Urinary bladder (tissue), 4 donors: ENCODE data around the gene PGC. TPM values are rescaled to one million over a fixed set of nuclear protein-coding genes. Genes with fewer than 3 reads are reported as not detected.

ENCODE experiments used
- DNase-seq: peaks from one replicate; pipeline ENCODE4 v3.0.0-alpha.2; 2015; ENCODE audit errors: extremely low spot score
- H3K27ac ChIP-seq: one replicate; pipeline ENCODE4 v1.5.1; 2013; ENCODE audit warnings: low read depth, mild to moderate bottlenecking, moderate library complexity
- H3K36me3 ChIP-seq: one replicate; pipeline ENCODE4 v1.6.1; 2013; ENCODE audit warnings: mild to moderate bottlenecking, moderate library complexity; ENCODE audit not compliant: insufficient read depth
- H3K4me1 ChIP-seq: one replicate; pipeline ENCODE4 v1.6.1; 2013; ENCODE audit warnings: mild to moderate bottlenecking, moderate library complexity; ENCODE audit not compliant: insufficient read depth
- H3K4me3 ChIP-seq: one replicate; pipeline ENCODE4 v1.5.1; 2013; ENCODE audit warnings: low read depth, low read length
- WGBS: extraction: QIAGEN DNeasy Blood & Tissue Kit; methylation state at CpG from one replicate; pipeline ENCODE4 v1.1.7; 2013; 5-methylcytosine and 5-hydroxymethylcytosine counted together
- polyA plus RNA-seq: library from polyadenylated mRNA; stranded (reverse); fragments of 200-250 nt; gene quantifications from one replicate; pipeline ENCODE4 v1.2.3, GENCODE V29; 2013
- total RNA-seq: library from RNA; depleted of rRNA; stranded (reverse); fragments of >200 nt; gene quantifications from one replicate; pipeline ENCODE4 v1.2.3, GENCODE V29; 2014
- donor health status: healthy with polysubstance abuse.
- donor health status: healthy.

PGC gene
- total and polyA plus RNA-seq, 2 donors, result not detected

DNA sequence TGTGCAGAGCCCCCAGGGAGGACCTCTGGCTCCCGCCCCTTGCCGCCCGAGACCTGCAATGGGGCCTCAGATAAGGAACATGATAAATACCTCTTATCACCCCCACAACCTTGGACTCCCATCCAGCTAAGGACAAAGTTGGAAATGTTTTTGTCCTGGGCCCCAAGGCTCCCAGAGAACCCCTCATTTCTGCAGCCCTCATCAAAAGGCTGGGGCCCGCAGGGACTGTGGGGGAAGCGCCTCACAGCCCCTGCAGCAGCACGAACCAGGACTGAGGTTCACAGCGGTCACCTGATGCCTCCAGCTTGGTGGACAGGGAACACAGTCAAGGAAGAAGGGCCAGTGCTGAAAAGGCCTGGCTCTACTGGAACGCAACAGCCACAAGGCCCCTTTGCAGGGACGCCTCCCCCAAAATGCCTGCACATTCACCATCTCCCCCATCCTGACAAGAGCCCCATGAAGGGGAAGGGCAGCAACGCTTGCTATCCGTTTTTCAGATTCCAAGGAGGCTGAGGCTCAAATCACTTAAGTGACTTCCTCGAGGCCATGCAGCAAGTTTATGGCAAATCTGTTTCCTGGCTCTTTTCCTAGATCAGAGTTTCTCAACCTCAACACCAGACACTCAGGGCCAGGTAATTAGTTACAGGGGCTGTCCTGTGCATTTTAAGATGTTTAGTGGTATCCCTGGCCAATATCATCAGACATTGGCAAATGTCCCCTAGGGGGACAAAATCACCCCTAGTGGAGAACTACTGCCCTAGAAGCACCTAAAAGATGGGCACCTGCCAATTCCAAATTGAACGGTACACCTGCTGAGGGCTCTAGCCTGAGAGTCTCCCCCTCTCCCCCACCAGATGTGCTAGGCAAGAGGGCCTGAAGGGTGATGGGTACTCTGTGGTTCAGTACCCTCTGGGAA, 22.4 kb downstream of the PGC start:
- no peak overlapping the region for H3K27ac ChIP-seq
- H3K4me3 ChIP-seq, result no peak overlapping the region
- WGBS, result 80% methylated on average over 13 of the region's 13 CpGs
- H3K4me1 ChIP-seq, result no peaks in the 10 kb centered on the region
- DNase-seq, result no peak
- no peaks in the 10 kb centered on the region for H3K36me3 ChIP-seq

DNA sequence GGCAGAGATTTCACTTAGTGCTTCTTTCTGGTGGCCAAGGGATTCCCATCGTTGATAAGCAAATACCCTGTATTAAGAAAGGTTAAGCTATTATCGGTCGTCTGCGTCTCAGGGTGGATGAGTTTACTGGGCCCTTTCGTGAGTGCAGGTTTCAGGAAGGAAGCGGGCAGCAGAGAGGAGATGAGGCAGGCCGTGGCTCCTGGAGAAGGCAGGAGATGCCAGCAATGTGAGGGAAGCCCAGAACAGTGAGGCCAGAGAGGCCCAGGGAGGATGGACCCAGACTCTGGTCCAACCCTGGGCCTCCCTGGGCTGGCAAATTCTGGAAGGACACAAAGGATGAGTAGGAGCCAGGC, 23.0 kb downstream of the PGC start:
- H3K4me1 ChIP-seq, result no peaks in the 10 kb centered on the region
- no peak overlapping the region for H3K4me3 ChIP-seq
- 46% methylated on average over 7 of the region's 7 CpGs for WGBS

DNA sequence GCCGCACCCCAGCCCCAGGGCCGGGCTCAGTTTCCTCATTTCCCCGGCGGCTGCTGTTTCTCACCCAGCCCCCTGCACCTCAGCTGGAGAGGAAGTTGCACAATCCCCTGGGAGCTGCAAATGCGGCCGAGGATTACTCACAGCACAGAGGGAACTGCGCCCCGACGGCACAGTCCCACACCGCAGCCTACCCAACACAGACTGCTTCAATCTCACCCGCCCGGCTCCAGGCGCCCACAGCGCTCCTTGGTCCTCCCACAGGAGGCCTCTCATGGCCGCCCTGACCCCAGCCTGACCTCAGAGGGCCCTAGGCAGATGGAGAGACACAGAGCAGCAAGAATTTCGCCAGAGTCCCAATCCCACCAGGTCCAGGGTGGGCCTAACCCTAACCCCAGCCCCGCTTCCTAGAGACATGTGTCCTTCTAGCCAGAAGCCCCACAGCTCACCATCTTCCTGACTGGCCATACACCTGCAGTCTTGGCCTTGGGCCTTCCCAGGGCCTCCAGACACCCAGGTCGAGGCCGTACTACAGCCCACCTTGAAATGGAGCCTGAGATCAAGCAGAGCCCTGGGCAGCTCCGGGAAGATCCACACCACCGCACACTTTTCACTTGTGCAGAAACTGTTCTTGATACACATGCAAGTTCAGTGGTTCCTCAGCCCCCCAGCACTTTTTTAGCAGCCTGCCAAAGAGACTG, 23.5 kb downstream of the PGC start:
- no peaks in the 10 kb centered on the region for H3K4me1 ChIP-seq
- DNase-seq, result no peak
- H3K4me3 ChIP-seq, result no peak overlapping the region
- H3K36me3 ChIP-seq, result no peaks in the 10 kb centered on the region
- H3K27ac ChIP-seq, result peak overlapping the region; percentile 64
- 60% methylated on average over 21 of the region's 21 CpGs for WGBS

More for the DNA sequence above, 23.0 kb downstream of the PGC start:
- no peak for DNase-seq
- Histone ChIP-seq H3K27ac (no peak overlapping the region), H3K36me3 (no peaks in the 10 kb centered on the region)

DNA sequence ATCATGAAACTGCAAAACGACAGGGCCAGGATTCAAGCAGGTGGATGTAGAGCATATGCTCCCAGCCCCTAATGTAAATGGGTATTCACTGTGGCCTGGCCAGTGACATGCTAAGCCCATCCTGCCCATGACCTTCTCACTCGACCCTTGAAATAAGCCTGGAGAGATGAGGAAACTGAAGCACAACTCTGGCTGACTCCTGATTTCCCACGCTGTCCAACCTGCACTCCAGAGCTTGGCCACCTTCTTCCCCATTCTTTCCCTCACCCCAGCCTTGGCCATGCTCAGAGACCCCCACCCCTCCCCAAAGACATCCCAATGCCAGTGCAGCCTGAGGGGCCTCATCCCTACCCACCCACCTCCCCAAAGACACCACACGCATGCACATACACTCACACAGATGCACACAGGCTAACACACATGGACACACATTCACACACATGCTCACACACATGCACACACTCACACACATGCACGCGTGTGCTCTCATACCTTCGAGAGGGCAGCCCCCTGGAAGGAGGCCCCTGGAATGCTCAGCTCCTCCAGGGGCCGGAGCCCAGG, 24.1 kb downstream of the PGC start:
- no peak for DNase-seq
- H3K36me3 ChIP-seq, result no peaks in the 10 kb centered on the region
- no peak overlapping the region for H3K4me3 ChIP-seq
- 64% methylated on average over 8 of the region's 8 CpGs for WGBS
- no peaks in the 10 kb centered on the region for H3K4me1 ChIP-seq
- no peak overlapping the region for H3K27ac ChIP-seq

DNA sequence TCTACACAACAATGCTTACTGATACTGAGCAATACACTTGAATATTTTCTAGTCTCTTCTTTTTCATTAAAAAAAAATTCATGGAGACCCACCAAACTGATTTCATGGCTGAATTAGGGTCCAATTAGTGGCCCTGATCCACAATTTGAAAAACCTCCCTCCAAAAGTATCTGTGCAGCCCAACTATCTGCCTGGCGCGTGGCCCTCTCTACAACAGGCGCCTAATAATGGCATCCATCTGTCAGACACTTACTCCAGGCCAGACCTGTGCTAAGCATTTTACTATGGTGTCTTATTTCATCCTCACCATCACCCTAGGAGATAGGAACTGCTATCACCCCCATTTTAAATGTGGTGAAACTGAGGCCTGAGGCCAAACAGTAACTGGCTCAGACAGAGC, 25.8 kb downstream of the PGC start:
- Histone ChIP-seq H3K36me3 (no peaks in the 10 kb centered on the region), H3K4me1 (no peaks in the 10 kb centered on the region), H3K27ac (no peak overlapping the region), H3K4me3 (no peak overlapping the region)
- DNase-seq, result no peak
- WGBS, result 93% methylated on average over 3 of the region's 3 CpGs

DNA sequence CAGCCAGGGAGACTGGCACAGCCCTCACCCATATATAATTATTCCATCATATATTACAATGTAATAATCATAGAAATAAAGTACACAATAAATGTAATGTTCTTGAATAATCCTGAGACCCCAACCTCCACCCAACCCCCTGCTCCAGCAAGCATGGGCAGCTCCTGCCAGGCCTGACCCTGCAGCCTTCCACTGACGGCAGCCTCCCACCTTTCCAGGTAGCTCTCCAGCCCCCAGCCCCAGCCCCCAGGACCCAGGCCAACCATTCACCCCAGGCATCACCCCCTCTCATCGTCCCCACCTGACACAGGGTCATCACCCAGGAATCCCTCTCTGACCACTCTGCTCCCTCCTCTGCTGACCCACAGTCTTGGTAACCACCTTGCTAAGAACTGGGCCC, 26.4 kb downstream of the PGC start:
- DNase-seq, result no peak
- 86% methylated on average over 2 of the region's 2 CpGs for WGBS
- Histone ChIP-seq H3K27ac (no peak overlapping the region), H3K4me3 (no peak overlapping the region), H3K36me3 (no peaks in the 10 kb centered on the region), H3K4me1 (no peaks in the 10 kb centered on the region)

DNA sequence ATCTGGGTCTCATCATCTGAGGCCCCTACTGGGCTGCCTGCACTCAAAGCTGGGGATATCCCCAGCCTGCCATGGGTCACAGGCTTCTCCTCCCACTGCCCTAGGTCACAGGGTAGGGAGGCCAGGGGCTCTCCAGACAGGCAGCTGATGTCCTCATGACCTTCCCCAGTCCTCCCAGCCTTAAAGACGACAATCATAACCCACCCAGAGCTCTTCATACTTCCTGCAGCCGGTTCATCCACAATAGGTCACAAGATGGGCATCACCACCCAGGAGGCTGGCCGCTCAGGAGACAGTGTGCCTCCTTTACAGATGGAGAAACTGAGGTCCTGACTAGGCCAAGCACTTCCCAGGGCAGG, 27.0 kb downstream of the PGC start:
- WGBS, result 89% methylated on average over 3 of the region's 3 CpGs
- Histone ChIP-seq H3K36me3 (no peaks in the 10 kb centered on the region), H3K4me3 (no peak overlapping the region), H3K27ac (no peak overlapping the region), H3K4me1 (no peaks in the 10 kb centered on the region)
- no peak for DNase-seq

DNA sequence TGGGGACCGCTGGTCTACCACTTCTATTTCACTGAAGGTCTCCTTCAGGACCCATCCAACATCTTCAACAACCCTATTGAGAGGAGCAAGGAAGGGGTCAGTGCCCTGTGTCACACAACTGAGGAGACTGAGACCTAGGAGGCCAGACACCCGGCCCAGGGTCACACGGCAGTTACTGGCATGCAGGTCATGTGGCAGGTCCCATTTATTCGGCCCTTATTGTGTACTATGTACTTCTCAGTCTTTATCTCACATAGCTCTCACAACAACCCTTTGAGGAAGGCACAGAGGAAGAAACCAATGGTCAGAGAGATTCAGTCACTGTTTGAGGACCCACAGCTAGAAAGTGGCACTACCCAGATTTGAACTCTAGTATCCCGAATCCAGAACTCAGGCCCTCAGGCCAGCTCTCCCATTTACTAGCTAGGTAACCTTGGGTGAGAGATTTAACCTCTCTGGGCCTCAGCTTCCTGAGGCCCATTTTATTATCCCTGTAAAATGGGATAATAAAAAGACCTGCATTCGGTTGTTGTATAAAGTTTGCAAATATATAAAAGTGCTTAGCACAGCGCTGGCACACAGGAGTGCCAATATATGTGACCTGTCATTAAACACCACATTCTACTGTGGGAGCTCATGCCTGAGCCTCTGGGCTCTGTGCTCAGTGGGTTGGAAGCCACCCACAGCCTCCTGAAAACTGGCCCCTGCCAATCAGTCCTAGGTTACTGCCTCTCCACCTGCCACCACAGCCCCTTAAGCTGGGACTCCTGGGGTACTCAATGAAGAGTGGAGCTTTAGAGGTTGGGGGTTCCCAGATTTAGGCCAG, 27.5 kb downstream of the PGC start:
- no peak overlapping the region for H3K27ac ChIP-seq
- H3K36me3 ChIP-seq, result no peaks in the 10 kb centered on the region
- DNase-seq, result no peak
- WGBS, result 90% methylated on average over 7 of the region's 7 CpGs
- no peak overlapping the region for H3K4me3 ChIP-seq
- H3K4me1 ChIP-seq, result no peaks in the 10 kb centered on the region

DNA sequence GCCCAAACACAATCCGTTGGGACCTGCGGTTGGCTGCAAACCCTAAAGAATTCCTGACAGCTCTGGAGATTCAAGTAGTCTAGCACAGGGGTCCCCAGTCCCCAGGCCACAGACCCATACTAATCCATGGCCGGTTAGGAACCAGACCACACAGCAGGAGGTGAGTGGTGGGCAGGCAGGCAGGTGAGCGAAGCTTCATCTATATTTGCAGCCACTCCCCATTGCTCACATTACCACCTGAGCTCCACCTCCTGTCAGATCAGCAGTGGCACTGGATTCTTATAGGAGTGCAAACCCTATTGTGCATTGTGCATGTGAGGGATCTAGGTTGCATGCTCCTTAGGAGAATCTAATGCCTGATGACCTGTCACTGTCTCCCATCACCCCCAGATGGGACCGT, 28.4 kb downstream of the PGC start:
- no peak for DNase-seq
- Histone ChIP-seq H3K4me3 (no peak overlapping the region), H3K4me1 (no peaks in the 10 kb centered on the region), H3K36me3 (no peaks in the 10 kb centered on the region), H3K27ac (no peak overlapping the region)
- 86% methylated on average over 5 of the region's 5 CpGs for WGBS

DNA sequence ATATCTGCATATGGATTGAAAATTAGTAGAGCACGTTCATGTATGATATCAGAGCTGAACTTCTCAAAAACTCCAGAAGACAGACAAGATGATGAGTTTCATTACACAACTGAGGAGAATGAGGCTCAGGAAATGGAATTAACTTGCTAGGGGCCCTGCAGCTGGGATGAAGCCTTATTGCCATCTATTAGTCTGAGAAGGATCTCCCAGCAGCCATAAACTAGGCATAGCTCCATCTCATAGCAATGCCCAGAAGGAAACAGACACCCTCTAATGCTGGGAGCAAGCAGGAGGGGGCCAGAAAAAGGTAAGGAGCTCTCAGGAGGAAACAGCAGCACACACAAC, 29.8 kb downstream of the PGC start:
- no peak overlapping the region for H3K4me3 ChIP-seq
- H3K36me3 ChIP-seq, result no peaks in the 10 kb centered on the region
- WGBS, result 88% methylated on average over 1 of the region's 1 CpG
- no peak overlapping the region for H3K27ac ChIP-seq
- no peaks in the 10 kb centered on the region for H3K4me1 ChIP-seq
- no peak for DNase-seq

DNA sequence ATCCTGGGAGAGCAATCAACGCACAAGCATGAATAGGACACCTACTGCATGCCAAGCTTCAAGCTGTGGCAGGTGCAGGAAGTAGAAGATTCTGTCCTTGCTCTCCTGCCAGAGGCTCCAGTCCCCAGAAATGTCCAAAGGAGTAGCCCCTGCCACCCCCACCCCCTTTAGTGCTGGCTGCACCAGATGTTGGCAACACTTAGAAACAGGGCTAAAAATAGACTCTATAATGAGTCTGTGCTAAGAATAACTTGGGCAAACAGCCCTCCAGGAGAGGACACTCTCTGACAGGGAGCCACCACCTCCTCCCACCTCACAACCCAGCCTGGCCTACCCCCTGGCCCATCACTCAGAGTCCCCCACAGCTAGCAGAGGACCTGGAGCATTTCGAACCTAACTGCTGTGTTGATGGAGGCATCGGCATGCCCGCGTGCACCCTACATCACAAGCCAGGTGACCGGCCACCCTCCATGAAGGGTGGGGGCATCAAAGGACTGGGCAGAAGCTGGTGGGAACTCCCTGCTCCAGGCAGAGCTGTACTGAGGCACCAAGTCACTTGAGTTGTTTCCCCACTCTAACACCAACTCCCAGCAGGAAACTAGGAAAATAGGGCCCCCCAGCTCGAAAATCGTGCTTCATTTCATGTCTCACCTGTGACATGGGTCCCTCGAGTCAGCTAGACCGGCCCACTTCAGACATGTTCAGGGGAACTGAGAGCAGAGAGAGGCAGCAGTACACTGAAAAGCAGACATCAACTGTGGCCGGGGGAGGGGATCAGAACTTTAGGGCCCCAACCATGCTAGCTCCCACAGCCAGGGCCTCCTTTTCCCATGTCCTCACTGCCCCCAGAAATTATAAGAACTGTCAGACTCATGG, 30.4 kb downstream of the PGC start:
- DNase-seq, result no peak
- Histone ChIP-seq H3K36me3 (no peaks in the 10 kb centered on the region), H3K4me3 (no peak overlapping the region), H3K27ac (no peak overlapping the region), H3K4me1 (no peaks in the 10 kb centered on the region)
- WGBS, result 85% methylated on average over 11 of the region's 11 CpGs

DNA sequence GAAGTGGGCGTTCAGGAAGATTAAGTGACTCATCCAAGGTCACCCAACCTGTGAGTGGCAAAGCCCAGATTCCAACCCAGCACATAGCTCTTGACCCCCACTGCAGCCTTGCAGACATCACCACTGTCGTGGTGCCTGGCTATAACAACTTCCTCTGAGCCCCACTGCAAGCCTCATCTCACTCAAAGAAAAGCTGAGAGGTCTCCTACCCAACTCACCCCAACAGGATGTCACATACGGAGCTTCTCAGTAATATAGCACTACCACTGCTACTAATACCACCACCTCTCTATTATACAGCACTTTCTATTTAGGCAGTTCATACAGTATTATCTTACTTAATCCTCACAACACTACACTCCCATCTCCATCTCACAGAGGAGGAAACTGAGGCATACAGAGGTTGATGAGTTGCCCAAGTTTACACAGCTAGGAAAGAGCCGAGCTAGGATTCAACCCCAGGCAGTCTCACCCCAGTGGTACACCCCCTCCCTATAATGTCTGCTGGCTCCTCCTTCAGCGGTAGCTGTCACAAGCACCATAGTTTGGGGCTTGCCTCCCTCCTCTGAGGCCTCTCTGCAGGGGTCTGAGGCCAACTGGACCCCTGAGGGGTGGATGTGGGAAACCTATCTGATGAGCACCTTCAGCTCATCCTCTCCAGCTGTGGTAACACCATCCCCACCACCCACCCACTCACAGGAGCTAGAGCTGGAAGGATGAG, 31.2 kb downstream of the PGC start:
- no peaks in the 10 kb centered on the region for H3K36me3 ChIP-seq
- H3K4me3 ChIP-seq, result no peak overlapping the region
- no peaks in the 10 kb centered on the region for H3K4me1 ChIP-seq
- no peak for DNase-seq
- H3K27ac ChIP-seq, result no peak overlapping the region
- 87% methylated on average over 5 of the region's 5 CpGs for WGBS
